Neuronal stem cell (in vitro differentiated cells): ENCODE data around the gene ARHGEF37. TPM values are rescaled to one million over a fixed set of nuclear protein-coding genes. Genes with fewer than 3 reads are reported as not detected.
"Not testable (repeated sequence)": the region's sequence is repeated elsewhere in the genome, so short reads cannot be mapped to it uniquely, and the experiment has no call there.

ENCODE experiments used
- DNase-seq: peaks from one replicate; pipeline ENCODE4 v3.0.0-alpha.2; 2013; ENCODE audit warnings: low spot score
- H2AFZ ChIP-seq: one replicate; pipeline ENCODE4 v1.6.1; 2013; ENCODE audit warnings: mild to moderate bottlenecking, low read length, inconsistent platforms
- H2AK5ac ChIP-seq: 2 replicates; pipeline ENCODE4 v1.6.1; 2013; ENCODE audit warnings: low read depth, mild to moderate bottlenecking, inconsistent platforms, low read length, moderate library complexity, mixed read lengths
- H2BK120ac ChIP-seq: 2 replicates; pipeline ENCODE4 v1.6.1; 2013; ENCODE audit warnings: low read depth, mild to moderate bottlenecking, inconsistent platforms, low read length, moderate library complexity, mixed read lengths
- H2BK12ac ChIP-seq: one replicate; pipeline ENCODE4 v1.6.1; 2013; ENCODE audit warnings: low read length, inconsistent platforms
- H2BK15ac ChIP-seq: 2 replicates; pipeline ENCODE4 v1.6.1; 2013; ENCODE audit warnings: mild to moderate bottlenecking, low read length, inconsistent platforms, mixed read lengths
- H2BK5ac ChIP-seq: one replicate; pipeline ENCODE4 v1.6.1; 2013; ENCODE audit warnings: inconsistent platforms, mild to moderate bottlenecking, low read length, moderate library complexity
- H3K14ac ChIP-seq: one replicate; pipeline ENCODE4 v1.6.1; 2013; ENCODE audit warnings: low read length, inconsistent platforms
- H3K18ac ChIP-seq: 2 replicates; pipeline ENCODE4 v1.6.1; 2013; ENCODE audit warnings: low read length, inconsistent platforms
- H3K23ac ChIP-seq: 2 replicates; pipeline ENCODE4 v1.6.1; 2013; ENCODE audit warnings: low read depth, mild to moderate bottlenecking, mixed read lengths, low read length, inconsistent platforms; ENCODE audit not compliant: poor library complexity
- H3K27ac ChIP-seq: replicated peaks from 3 replicates; pipeline ENCODE4 v1.5.1; 2013; ENCODE audit warnings: low read length, inconsistent platforms
- H3K27me3 ChIP-seq, 3 experiments: 2 replicates each; pipeline ENCODE4 v1.6.1; 2013; ENCODE audit warnings: low read length in 3 of 3, mild to moderate bottlenecking in 2 of 3, inconsistent platforms in 1 of 3, low read depth in 1 of 3, mixed read lengths in 1 of 3, moderate library complexity in 1 of 3; ENCODE audit not compliant: control insufficient read depth in 3 of 3, insufficient read depth in 3 of 3
- H3K36me3 ChIP-seq, 2 donors: replicated peaks in 1 of 2; 2 replicates each; pipeline ENCODE4 v1.6.1; 2013; ENCODE audit warnings: low read length in 2 of 2; ENCODE audit not compliant: control insufficient read depth in 2 of 2, insufficient read depth in 2 of 2
- H3K4ac ChIP-seq: 2 replicates; pipeline ENCODE4 v1.6.1; 2013; ENCODE audit warnings: inconsistent platforms, mild to moderate bottlenecking, low read length, moderate library complexity
- H3K4me1 ChIP-seq, 2 donors: 1 replicate in 1 of 2; 2 replicates in 1 of 2; pipeline ENCODE4 v1.6.1; 2013; ENCODE audit warnings: low read length in 2 of 2, low read depth in 1 of 2; ENCODE audit not compliant: control insufficient read depth in 2 of 2, insufficient read depth in 1 of 2
- H3K4me2 ChIP-seq: one replicate; pipeline ENCODE4 v1.6.1; 2013; ENCODE audit warnings: mild to moderate bottlenecking, low read length, inconsistent platforms; ENCODE audit not compliant: insufficient read depth, poor library complexity, severe bottlenecking
- H3K4me3 ChIP-seq, 2 donors: 2 replicates each; pipeline ENCODE4 v1.5.1; 2013; ENCODE audit warnings: low read length in 2 of 2, mild to moderate bottlenecking in 2 of 2, inconsistent platforms in 1 of 2, moderate library complexity in 1 of 2
- H3K79me1 ChIP-seq: one replicate; pipeline ENCODE4 v1.6.1; 2013; ENCODE audit warnings: low read depth, mild to moderate bottlenecking, inconsistent platforms, low read length, moderate library complexity
- H3K9ac ChIP-seq: one replicate; pipeline ENCODE4 v1.6.1; 2013; ENCODE audit warnings: mild to moderate bottlenecking, low read depth, low read length, inconsistent platforms; ENCODE audit not compliant: poor library complexity
- H3K9me3 ChIP-seq, 2 donors: replicated peaks in 1 of 2; 2 replicates each; pipeline versions ENCODE3 to v1.6.1; 2013; ENCODE audit warnings: low read length in 2 of 2, mild to moderate bottlenecking in 2 of 2, inconsistent platforms in 1 of 2, low read depth in 1 of 2, mixed read lengths in 1 of 2, moderate library complexity in 1 of 2; ENCODE audit not compliant: control insufficient read depth in 2 of 2, insufficient read depth in 1 of 2
- H4K8ac ChIP-seq: one replicate; pipeline ENCODE4 v1.6.1; 2013; ENCODE audit warnings: low read depth, mild to moderate bottlenecking, inconsistent platforms, low read length, moderate library complexity
- H4K91ac ChIP-seq: one replicate; pipeline ENCODE4 v1.6.1; 2013; ENCODE audit warnings: low read length, low read depth, mild to moderate bottlenecking, inconsistent platforms; ENCODE audit not compliant: poor library complexity
- WGBS, 2 donors: extraction: QIAGEN DNeasy Blood & Tissue Kit; methylation state at CpG; one replicate each; pipeline ENCODE4 v1.1.7; 2013; ENCODE audit warnings: missing lambda C conversion rate in 2 of 2, mixed read lengths in 1 of 2; ENCODE audit not compliant: insufficient read length in 2 of 2, insufficient replicate concordance in 1 of 2; ENCODE audit errors: extremely low coverage in 2 of 2; 5-methylcytosine and 5-hydroxymethylcytosine counted together
- polyA plus RNA-seq, 2 experiments: library from polyadenylated mRNA; stranded (reverse); fragments of 200-250 nt; gene quantifications; one replicate each; pipeline ENCODE4 v1.2.3, GENCODE V29; 2013

Gene ARHGEF37, protein sequence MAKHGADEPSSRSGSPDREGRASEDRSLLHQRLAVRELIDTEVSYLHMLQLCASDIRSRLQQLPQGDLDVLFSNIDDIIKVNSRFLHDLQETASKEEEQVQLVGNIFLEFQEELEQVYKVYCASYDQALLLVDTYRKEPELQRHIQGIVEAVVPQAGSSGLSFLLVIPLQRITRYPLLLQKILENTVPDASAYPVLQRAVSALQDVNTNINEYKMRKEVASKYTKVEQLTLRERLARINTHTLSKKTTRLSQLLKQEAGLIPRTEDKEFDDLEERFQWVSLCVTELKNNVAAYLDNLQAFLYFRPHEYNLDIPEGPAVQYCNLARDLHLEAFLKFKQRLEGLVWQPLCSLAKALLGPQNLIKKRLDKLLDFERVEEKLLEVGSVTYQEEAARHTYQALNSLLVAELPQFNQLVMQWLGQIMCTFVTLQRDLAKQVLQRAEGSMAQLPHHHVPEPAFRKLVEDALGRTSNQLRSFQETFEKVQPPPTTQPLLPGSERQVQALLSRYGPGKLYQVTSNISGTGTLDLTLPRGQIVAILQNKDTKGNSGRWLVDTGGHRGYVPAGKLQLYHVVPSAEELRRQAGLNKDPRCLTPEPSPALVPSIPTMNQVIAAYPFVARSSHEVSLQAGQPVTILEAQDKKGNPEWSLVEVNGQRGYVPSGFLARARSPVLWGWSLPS
- 0.43 TPM for polyA plus RNA-seq (2013, experiment 1 of 2)
- polyA plus RNA-seq (2013, experiment 2 of 2), result 0.51 TPM

DNA sequence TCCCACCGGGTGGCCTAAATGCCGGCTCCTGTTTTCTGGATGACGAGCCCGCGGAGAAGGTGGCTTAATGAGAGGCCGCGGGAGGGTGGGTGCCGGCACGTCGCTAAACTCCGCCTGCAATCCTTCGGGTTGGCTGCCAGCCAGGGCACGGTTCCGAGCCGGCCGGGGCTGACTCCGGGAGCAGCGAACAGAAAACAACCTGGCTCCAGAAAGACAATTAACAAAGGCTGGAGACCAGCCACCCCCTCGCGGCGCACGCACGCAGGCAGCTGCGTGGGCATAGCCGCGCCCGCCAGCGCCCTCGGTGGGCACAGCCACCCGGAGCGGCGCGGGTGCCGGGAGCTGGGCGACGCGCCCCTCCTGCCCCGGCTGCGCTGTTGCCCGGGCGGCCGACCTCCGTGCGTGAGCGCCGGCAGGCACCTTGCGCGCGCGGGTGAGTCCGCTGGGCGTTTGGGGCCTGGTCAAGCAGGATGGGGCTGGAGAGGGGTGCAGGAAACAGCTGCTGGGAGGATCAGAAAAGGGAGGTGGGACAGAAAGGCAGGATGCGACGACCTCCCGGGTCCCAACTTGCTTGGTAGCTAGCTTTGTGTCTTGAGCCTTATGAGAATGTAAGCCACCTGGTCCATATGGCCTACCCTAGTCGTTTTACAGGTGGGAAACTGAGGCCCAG is at the start of gene ARHGEF37:
Gene ARHGEF37 (plus strand): TSS at position 307 of the 670 bp plus-strand sequence. CDS start 16,272 bp downstream, outside the sequence.
- H3K18ac ChIP-seq, result peak within 1 kb of the TSS; percentile 65
- H3K79me1 ChIP-seq, result no peaks in the 10 kb centered on the region
- H2BK120ac ChIP-seq, result no peak within 1 kb of the TSS
- H2BK15ac ChIP-seq, result no peak within 1 kb of the TSS
- H3K4me3 ChIP-seq, result peak within 1 kb of the TSS; percentile 45 to 79
- H2AFZ ChIP-seq, result peak within 1 kb of the TSS; percentile 88
- peak within 1 kb of the TSS; percentile 79 for H3K9ac ChIP-seq
- no CpG with 5 or more reads among the region's 56 CpGs for WGBS, 2 donors
- H3K4me1 ChIP-seq, result peaks cover 8 to 9% of the 10 kb centered on the region in 2 donors
- H3K36me3 ChIP-seq, result no peaks in the 10 kb centered on the region
- H4K8ac ChIP-seq, result peak within 1 kb of the TSS; percentile 92
- peak within 1 kb of the TSS; percentile 20 for H2BK5ac ChIP-seq
- H3K23ac ChIP-seq, result peak within 1 kb of the TSS; percentile 80
- H3K14ac ChIP-seq, result peak within 1 kb of the TSS; percentile 75
- H3K9me3 ChIP-seq, result no peaks in the 10 kb centered on the region
- no peak within 1 kb of the TSS for H3K4ac ChIP-seq
- H3K27me3 ChIP-seq, result peaks cover 0 to 6% (median 0%) of the 10 kb centered on the region in 3 experiments
- DNase-seq, result peak; percentile 18
- no peak within 1 kb of the TSS for H2BK12ac ChIP-seq
- no peak within 1 kb of the TSS for H2AK5ac ChIP-seq
- H4K91ac ChIP-seq, result peak within 1 kb of the TSS; percentile 65
- H3K4me2 ChIP-seq, result peak within 1 kb of the TSS; percentile 94
- H3K27ac ChIP-seq, result no peak within 1 kb of the TSS

DNA sequence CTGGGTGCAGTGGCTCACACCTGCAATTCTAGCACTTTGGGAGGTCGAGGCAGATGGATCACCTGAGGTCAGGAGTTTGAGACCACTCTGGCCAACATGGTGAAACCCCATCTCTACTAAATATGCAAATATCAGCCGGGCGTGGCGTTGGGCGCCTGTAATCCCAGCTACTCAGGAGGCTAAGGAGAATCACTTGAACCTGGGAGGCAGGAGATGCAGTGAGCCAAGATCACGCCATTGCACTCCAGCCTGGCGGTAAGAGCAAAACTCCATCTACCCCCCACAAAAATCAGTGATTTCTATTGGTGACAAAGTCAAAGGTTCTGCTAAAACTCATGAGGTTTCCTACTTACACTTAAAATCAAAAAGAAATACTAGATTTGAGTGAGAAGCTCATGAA is 48.9 kb upstream of the ARHGEF37 start:
- Histone ChIP-seq H3K36me3 (peaks cover 3 to 84% of the 10 kb centered on the region in 2 donors), H3K27ac (no peak overlapping the region), H3K18ac (no peak overlapping the region), H3K4me1 (peaks cover 0 to 1% of the 10 kb centered on the region in 2 donors), H2BK12ac (no peak overlapping the region), H3K14ac (no peak overlapping the region), H3K4me2 (no peak overlapping the region), H2AFZ (no peak overlapping the region), H2BK15ac (no peak overlapping the region), H2BK5ac (no peak overlapping the region), H3K23ac (no peak overlapping the region), H2BK120ac (no peak overlapping the region), H2AK5ac (no peak overlapping the region), H3K27me3 (no peaks in the 10 kb centered on the region), H3K9ac (no peak overlapping the region), H3K4me3 (no peak overlapping the region), H4K91ac (no peak overlapping the region), H3K9me3 (peaks cover 0 to 2% of the 10 kb centered on the region in 2 donors), H3K4ac (no peak overlapping the region), H3K79me1 (peaks cover 2% of the 10 kb centered on the region), H4K8ac (no peak overlapping the region)
- no CpG with 5 or more reads among the region's 7 CpGs for WGBS, 2 donors
- DNase-seq, result no peak

DNA sequence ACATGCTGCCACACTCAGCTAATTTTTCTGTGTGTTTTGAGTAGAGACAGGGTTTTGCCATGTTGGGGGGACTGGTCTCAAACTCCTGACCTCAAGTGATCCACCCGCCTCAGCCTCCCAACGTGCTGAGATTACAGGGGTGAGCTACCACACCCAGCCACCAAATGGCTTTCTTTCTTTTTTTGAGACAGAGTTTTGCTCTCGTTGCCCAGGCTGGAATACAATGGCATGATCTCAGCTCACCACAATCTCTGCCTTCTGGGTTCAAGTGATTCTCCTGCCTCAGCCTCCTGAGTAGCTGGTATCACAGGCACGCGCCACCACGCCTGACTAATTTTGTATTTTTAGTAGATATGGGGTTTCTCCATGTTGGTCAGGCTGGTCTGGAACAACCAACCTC is 45.5 kb upstream of the ARHGEF37 start:
- H4K8ac ChIP-seq, H3K23ac ChIP-seq, H3K4me2 ChIP-seq, H2BK5ac ChIP-seq, H3K4me1 ChIP-seq, H3K79me1 ChIP-seq, H2AFZ ChIP-seq, DNase-seq, H3K9ac ChIP-seq, H2AK5ac ChIP-seq, H2BK120ac ChIP-seq, H3K4me3 ChIP-seq, H3K27ac ChIP-seq, H3K4ac ChIP-seq, H3K14ac ChIP-seq, H2BK12ac ChIP-seq, H3K27me3 ChIP-seq, H3K18ac ChIP-seq, H2BK15ac ChIP-seq, H4K91ac ChIP-seq: not testable (repeated sequence)
- H3K9me3 ChIP-seq, result peaks cover 0 to 11% of the 10 kb centered on the region in 2 donors
- H3K36me3 ChIP-seq, result peaks cover 3 to 94% of the 10 kb centered on the region in 2 donors
- no CpG with 5 or more reads among the region's 6 CpGs for WGBS, 2 donors
